Loucy (cell line): Measurements from ENCODE around the gene FTO.

Experiments used
- H2AFZ ChIP-seq: fragments of 200-600 bp; sonication (generic); 2 replicates; pipeline ENCODE4 v1.6.0; 2016; ENCODE audit warnings: antibody characterized with exemption, mild to moderate bottlenecking, low read length, moderate library complexity
- H3F3A ChIP-seq: fragments of 200-600 bp; 2 replicates; pipeline ENCODE4 v1.6.0; 2016; ENCODE audit warnings: antibody characterized with exemption, low read depth, mild to moderate bottlenecking
- H3K27me3 ChIP-seq: fragments of 200-600 bp; sonication (generic); 2 replicates; pipeline ENCODE4 v1.6.1; 2014; ENCODE audit warnings: low read length, mild to moderate bottlenecking; ENCODE audit not compliant: insufficient read depth, poor library complexity, severe bottlenecking
- H3K36me3 ChIP-seq: fragments of 200-600 bp; sonication (generic); 2 replicates; pipeline ENCODE4 v1.6.1; 2016; ENCODE audit warnings: low read length; ENCODE audit not compliant: insufficient read depth
- H3K4me1 ChIP-seq: fragments of 200-600 bp; sonication (generic); 2 replicates; pipeline ENCODE4 v1.5.1; 2014; ENCODE audit warnings: low read length, mild to moderate bottlenecking; ENCODE audit not compliant: insufficient read depth, poor library complexity, severe bottlenecking
- H3K4me2 ChIP-seq: fragments of 200-600 bp; sonication (generic); 2 replicates; pipeline ENCODE4 v1.6.0; 2014; ENCODE audit warnings: antibody characterized with exemption, low read length, low read depth, mild to moderate bottlenecking; ENCODE audit not compliant: poor library complexity, severe bottlenecking
- H3K4me3 ChIP-seq: fragments of 200-600 bp; sonication (generic); 2 replicates; pipeline ENCODE4 v1.5.1; 2014; ENCODE audit warnings: low read length, mild to moderate bottlenecking, mixed read lengths; ENCODE audit not compliant: poor library complexity, severe bottlenecking
- H3K79me2 ChIP-seq: fragments of 200-600 bp; sonication (generic); 2 replicates; pipeline ENCODE4 v1.6.1; 2014; ENCODE audit warnings: low read length; ENCODE audit not compliant: insufficient read depth
- H3K9ac ChIP-seq: fragments of 200-600 bp; sonication (generic); 2 replicates; pipeline ENCODE4 v1.6.0; 2014; ENCODE audit warnings: mild to moderate bottlenecking, low read depth, low read length, moderate library complexity; ENCODE audit not compliant: poor library complexity, severe bottlenecking
- H3K9me2 ChIP-seq: fragments of 200-600 bp; sonication (generic); replicated peaks from 2 replicates; pipeline ENCODE4 v1.6.1; 2016; ENCODE audit warnings: low read depth, low read length, mixed read lengths
- H3K9me3 ChIP-seq: fragments of 200-600 bp; sonication (generic); 2 replicates; pipeline ENCODE4 v1.6.1; 2014; ENCODE audit warnings: mild to moderate bottlenecking, antibody characterized with exemption, low read length, low read depth; ENCODE audit not compliant: insufficient read depth
- H4K20me1 ChIP-seq: fragments of 200-600 bp; sonication (generic); 2 replicates; pipeline ENCODE4 v1.6.0; 2014; ENCODE audit warnings: antibody characterized with exemption, low read length, mild to moderate bottlenecking; ENCODE audit not compliant: insufficient read depth, poor library complexity, severe bottlenecking
- EZH2phosphoT487 ChIP-seq: fragments of 200-600 bp; IDR thresholded peaks from 2 replicates; pipeline ENCODE4 v1.6.1; 2018; ENCODE audit warnings: antibody characterized with exemption, mild to moderate bottlenecking, moderate library complexity, borderline replicate concordance
- TF ChIP-seq, protein P1 (sequence below): fragments of 200-600 bp; sonication (generic); conservative IDR thresholded peaks from 2 replicates; pipeline ENCODE4 v1.5.1; 2014; ENCODE audit warnings: mild to moderate bottlenecking, antibody characterized with exemption, low read length

FTO gene

DNA sequence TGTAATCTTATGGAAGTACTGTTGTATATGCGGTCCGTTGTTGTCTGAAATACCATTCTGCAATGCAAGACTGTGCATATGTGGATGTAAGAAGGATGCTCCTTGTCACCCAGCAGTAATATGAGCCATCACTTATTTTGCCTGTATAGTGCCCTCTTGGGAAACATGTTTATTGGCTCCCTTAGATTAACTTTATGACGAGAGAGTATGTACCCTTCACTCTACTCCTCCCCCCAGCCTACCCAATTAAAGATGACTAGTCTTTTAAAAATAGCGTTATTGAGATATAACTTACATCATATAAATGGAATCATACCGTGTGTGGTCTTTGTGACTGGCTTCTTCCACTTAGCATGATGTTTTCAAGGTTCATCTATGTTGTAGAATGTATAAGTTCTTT lies 33.6 kb downstream of the FTO start:
- peaks cover 58% of the 10 kb centered on the region for H3K79me2 ChIP-seq
- no peaks in the 10 kb centered on the region for H3K9me3 ChIP-seq
- TF ChIP-seq, protein P1, sequence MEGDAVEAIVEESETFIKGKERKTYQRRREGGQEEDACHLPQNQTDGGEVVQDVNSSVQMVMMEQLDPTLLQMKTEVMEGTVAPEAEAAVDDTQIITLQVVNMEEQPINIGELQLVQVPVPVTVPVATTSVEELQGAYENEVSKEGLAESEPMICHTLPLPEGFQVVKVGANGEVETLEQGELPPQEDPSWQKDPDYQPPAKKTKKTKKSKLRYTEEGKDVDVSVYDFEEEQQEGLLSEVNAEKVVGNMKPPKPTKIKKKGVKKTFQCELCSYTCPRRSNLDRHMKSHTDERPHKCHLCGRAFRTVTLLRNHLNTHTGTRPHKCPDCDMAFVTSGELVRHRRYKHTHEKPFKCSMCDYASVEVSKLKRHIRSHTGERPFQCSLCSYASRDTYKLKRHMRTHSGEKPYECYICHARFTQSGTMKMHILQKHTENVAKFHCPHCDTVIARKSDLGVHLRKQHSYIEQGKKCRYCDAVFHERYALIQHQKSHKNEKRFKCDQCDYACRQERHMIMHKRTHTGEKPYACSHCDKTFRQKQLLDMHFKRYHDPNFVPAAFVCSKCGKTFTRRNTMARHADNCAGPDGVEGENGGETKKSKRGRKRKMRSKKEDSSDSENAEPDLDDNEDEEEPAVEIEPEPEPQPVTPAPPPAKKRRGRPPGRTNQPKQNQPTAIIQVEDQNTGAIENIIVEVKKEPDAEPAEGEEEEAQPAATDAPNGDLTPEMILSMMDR: no peak
- no peak for TF ChIP-seq EZH2phosphoT487
- no peak overlapping the region for H3K9ac ChIP-seq
- no peak overlapping the region for H2AFZ ChIP-seq
- no peaks in the 10 kb centered on the region for H3F3A ChIP-seq
- peaks cover 3% of the 10 kb centered on the region for H3K4me1 ChIP-seq
- H3K9me2 ChIP-seq: no peaks in the 10 kb centered on the region
- peaks cover 5% of the 10 kb centered on the region for H4K20me1 ChIP-seq
- no peaks in the 10 kb centered on the region for H3K27me3 ChIP-seq
- no peak overlapping the region for H3K4me3 ChIP-seq
- no peaks in the 10 kb centered on the region for H3K36me3 ChIP-seq
- no peak overlapping the region for H3K4me2 ChIP-seq

- peaks cover 17% of the 10 kb centered on the region for H3K4me1 ChIP-seq
- H3K4me3 ChIP-seq: no peak overlapping the region
- no peaks in the 10 kb centered on the region for H3F3A ChIP-seq
- H3K27me3 ChIP-seq: no peaks in the 10 kb centered on the region
- H3K36me3 ChIP-seq: no peaks in the 10 kb centered on the region
- no peaks in the 10 kb centered on the region for H3K9me3 ChIP-seq
- H3K79me2 ChIP-seq: peaks cover 63% of the 10 kb centered on the region
- H4K20me1 ChIP-seq: peaks cover 5% of the 10 kb centered on the region
- TF ChIP-seq, protein P1: no peak
- TF ChIP-seq EZH2phosphoT487: no peak
- H3K9ac ChIP-seq: no peak overlapping the region
- no peak overlapping the region for H2AFZ ChIP-seq
- no peaks in the 10 kb centered on the region for H3K9me2 ChIP-seq
- no peak overlapping the region for H3K4me2 ChIP-seq
Measured at GRCh38 chr16:53740476-53740875, 36.5 kb downstream of the FTO start.

GRCh38 chr16:53740933-53741531 lies 37.1 kb downstream of the FTO start:
- no peaks in the 10 kb centered on the region for H3F3A ChIP-seq
- H3K79me2 ChIP-seq: peaks cover 68% of the 10 kb centered on the region
- no peak overlapping the region for H3K4me2 ChIP-seq
- H3K9ac ChIP-seq: no peak overlapping the region
- no peaks in the 10 kb centered on the region for H3K27me3 ChIP-seq
- no peaks in the 10 kb centered on the region for H3K36me3 ChIP-seq
- peaks cover 19% of the 10 kb centered on the region for H3K4me1 ChIP-seq
- no peaks in the 10 kb centered on the region for H3K9me3 ChIP-seq
- H4K20me1 ChIP-seq: peaks cover 5% of the 10 kb centered on the region
- H3K4me3 ChIP-seq: no peak overlapping the region
- TF ChIP-seq, protein P1: no peak
- no peak for TF ChIP-seq EZH2phosphoT487
- H3K9me2 ChIP-seq: no peaks in the 10 kb centered on the region
- no peak overlapping the region for H2AFZ ChIP-seq
